ENCODE data around the gene SAPCD2.
"Not testable (repeated sequence)": the region's sequence is repeated elsewhere in the genome, so short reads cannot be mapped to it uniquely, and the experiment has no call there.

The SAPCD2 gene

GRCh38 chr9:137048655-137049543, 21.5 kb downstream of the SAPCD2 start:
- no peak for DNase-seq (ENCODE audit: low read depth)

- peak; percentile 70 for DNase-seq (ENCODE audit: low read depth)
Measured at GRCh38 chr9:137046088-137046787, 24.1 kb downstream of the SAPCD2 start, which contains the start of gene NPDC1. Gene NPDC1 (minus strand): TSS chr9:137046177. CDS start chr9:137045989, 188 bp downstream.

DNA sequence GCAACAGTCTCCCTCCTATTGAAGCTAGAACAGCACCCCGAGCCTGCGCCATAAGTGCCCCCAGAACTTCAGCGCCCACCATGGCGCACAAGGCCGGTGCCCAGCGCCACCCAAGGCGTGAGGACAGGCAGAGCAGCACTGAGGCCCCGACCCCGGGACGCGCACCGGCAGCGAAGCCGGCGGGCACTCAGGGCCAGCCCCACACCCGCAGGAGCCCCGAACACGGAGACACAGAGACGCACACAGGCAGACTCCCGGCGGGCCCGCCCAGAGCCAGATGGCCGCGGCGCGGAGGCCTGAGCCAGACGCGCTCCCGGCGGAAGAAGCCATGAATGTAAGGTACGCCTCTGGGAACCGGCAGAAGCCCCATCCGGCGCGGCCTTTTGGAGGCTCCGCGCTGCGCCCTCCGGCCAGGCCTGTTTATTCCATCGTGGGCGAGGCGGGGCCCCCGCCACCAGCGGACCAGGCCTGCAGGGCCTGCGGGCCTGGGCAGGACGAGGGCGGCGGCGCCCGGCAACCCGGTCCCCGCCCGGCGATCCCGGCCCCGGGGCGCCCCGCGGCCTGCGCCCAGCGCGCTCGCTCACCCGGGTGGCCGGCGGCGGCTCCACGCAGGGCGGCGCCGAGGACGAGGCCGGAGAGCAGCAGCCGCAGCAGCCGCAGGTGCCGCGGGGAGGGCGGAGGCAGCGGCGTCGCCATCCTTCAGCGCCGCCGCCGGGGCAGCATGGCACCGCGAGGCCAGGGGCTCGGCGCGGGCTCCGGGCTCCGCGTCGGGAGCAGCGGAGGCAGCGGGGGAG, 24.9 kb downstream of the SAPCD2 start:
- DNase-seq (ENCODE audit: low read depth) = no peak

DNA sequence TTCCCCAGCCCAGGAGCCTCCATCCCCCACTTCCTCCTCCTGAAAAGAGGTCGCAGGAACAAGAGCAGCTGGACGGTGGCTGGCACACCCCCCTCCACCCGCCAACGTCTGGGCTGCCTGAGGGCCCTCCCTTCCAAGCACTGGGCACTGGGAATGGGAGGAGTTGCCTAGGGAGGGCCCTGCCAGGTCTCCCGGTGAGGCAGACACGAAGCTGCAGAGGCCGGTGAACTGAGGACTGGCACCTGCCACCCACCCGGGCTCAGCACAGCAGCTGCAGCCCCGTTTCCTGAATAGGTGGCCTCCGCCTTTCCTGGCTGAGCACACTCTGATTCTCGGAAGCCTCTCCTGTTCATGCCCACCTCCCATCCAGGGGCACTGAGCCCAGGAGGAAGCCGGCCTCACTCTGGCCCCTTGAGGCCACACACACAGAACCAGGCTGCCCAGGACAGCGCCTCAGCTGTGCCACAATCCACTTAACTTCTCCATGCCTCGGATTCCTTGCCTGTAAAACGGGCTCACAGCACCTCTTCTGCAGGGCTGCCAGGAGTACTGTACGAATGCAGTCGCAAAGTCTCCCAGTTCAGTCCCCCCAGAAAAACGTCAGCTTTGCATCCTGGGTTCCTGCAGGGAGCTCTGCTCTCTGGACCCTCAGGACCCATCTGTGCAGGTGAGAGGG, 25.7 kb downstream of the SAPCD2 start:
- no peak for DNase-seq (ENCODE audit: low read depth)

DNA sequence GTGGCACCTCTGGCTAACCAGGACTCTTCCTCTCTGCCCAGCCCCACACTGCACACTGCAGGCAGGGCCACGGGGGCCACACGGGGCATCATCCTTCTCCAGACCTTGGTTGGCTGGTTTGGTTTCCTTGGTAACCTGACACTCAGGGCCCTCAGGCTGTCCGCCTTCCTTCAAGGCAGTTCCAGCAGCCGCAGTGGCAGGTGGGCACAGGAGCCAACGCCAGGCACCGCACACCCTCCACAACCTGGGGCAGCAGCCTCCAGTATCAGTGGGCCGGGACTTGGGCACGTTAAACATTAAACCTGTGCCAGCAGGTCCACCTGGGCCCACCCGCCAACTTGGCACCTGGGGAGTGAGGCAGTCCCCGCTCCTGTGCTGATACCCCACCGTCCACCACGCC, 26.3 kb downstream of the SAPCD2 start:
- no peak for DNase-seq (ENCODE audit: low read depth)

GRCh38 chr9:137042751-137043727, 27.3 kb downstream of the SAPCD2 start:
- no peak for DNase-seq (ENCODE audit: low read depth)

DNA sequence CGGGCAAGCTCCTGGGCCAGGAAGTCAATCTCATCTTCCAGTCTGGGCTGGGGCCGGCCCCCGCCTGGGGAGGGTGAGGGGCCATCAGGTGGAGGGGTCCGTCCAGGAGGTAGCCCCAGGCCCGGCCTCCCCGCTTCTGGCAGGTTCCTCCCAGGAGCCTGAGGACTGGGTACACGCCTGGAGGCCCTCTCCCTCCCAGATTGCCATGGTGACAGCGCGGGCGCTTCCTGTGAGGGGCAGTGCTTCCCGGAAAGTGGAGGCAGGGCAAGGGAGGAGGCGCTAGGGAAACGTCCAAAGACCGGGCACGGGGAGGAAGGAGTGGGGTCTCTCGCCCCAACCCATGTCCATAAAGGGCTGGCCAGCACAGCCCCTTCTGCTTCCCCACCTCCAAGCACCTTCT, 29.2 kb downstream of the SAPCD2 start:
- DNase-seq (ENCODE audit: low read depth) = no peak

GRCh38 chr9:137040568-137040967, 29.8 kb downstream of the SAPCD2 start:
- no peak for DNase-seq (ENCODE audit: low read depth)

- DNase-seq (ENCODE audit: low read depth) = no peak
Measured at GRCh38 chr9:137039611-137040366, 30.6 kb downstream of the SAPCD2 start.

GRCh38 chr9:137038916-137039315, 31.4 kb downstream of the SAPCD2 start:
- no peak for DNase-seq (ENCODE audit: low read depth)

DNA sequence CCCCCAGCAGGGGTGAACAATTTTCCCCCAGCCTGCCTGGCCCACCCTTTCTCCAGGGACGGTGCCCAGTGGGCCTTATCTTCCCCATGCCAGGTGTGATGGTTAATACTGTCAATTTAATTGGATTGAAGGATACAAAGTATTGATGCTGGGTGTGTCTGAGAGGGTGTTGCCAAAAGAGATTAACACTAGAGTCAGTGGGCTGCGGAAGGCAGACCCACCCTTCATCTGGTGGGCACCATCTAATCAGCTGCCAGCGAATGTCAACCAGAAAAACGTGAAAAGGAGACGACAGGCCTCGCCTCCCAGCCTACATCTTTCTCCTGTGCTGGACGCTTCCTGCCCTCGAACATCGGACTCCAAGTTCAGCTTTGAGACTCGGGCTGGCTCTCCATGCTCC, 32.9 kb downstream of the SAPCD2 start:
- no peak for DNase-seq (ENCODE audit: low read depth)

GRCh38 chr9:137037035-137037434, 33.3 kb downstream of the SAPCD2 start:
- DNase-seq (ENCODE audit: low read depth) = no peak

- DNase-seq (ENCODE audit: low read depth) = no peak
Measured at GRCh38 chr9:137035937-137036336, 34.4 kb downstream of the SAPCD2 start.

GRCh38 chr9:137035507-137035834, 34.9 kb downstream of the SAPCD2 start:
- no peak for DNase-seq (ENCODE audit: low read depth)

DNA sequence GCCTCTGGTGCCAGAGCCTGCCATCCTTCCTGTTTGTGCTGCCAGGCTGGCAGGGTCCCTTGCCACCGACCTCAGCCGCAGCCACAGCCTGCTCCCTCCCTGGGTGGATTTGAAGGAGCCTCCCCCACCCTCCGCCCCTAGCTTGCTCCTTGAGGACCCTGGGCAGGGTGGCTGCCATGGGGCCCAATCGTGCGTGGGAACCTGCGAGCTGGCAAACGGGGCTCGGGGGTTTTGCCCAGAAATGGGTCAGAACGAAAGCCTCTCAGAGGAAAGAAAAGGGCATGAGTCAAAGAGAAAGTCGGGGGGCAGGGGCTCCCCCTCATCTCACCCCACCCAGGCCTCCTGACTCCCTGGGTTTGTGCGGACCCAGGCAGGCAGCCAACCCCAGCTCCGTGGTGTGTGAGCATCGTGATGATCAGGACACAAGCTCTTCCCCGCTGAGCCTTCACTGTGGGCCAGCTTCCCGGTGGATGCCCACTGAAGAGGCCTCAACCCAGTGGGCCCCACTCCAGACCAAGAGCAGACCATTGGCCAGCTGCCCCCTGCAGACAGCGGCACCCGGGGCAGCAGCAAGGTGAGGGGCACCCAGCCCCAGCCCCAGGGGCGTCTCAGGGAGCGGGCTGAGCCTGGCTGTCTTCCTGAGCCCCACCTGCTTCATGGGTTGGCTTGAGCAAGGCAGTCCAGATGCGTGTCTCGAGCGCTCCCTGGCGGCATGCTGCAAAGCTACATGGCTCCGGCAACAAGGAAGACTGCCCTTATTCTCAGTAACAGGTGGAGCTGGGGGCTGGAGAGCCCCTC, 35.4 kb downstream of the SAPCD2 start:
- peak; percentile 78 for DNase-seq (ENCODE audit: low read depth)

DNA sequence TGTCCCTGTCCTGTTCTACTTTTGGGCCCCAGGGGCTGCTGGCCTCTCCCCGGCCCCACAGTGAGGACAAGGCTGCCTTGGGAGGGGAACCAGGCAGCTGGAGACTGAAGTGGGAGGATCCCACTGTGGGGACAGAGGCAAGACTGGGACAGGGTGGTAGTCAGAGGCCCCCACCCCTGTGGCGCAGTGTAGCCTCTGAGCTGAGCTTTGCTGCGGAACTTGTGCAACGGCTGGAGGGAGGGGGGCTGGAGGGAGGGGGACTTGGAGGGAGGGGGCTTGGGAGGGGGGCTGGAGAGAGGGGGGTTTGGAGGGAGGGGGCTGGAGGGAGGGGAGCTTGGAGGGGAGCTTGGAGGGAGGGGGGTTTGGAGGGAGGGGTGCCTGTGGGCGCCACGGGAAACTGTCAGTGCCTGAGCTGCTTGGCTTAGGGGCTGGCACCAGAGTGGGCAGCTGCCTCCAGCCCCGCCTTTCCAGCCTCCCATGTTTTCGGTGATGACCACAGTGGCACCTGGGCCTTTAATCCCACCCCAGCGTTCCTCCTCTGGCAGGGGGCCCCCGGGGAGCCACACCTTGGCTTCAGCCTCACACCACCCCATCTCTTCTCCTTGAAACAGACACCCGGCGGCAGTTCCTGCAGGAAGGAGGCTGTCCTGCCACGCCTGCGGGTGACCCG, 36.2 kb downstream of the SAPCD2 start:
- no peak for DNase-seq (ENCODE audit: low read depth)

- DNase-seq (ENCODE audit: low read depth) = not testable (repeated sequence)
Measured at GRCh38 chr9:137033481-137033880, 36.9 kb downstream of the SAPCD2 start.

- no peak for DNase-seq (ENCODE audit: low read depth)
Measured at GRCh38 chr9:137032858-137033257, 37.5 kb downstream of the SAPCD2 start.

All from T follicular helper cell (primary cell).